PC-9 (cell line): ENCODE results near the gene SHC3. TPM values are rescaled to one million over a fixed set of nuclear protein-coding genes. Genes with fewer than 3 reads are reported as not detected.
A peak's percentile ranks its signal among the peaks of the same experiment; 100 is the strongest.

ENCODE experiments used
- BruUV-seq: library from RNA; stranded (reverse); fragments of 400-500 nt; replicated peaks from 2 replicates; lab custom pipeline; 2021; lab: Mats Ljungman, UMichigan
- CTCF ChIA-PET: fragments of 300-600 bp; sonication (Branson Sonifier 250); formaldehyde crosslinking; loops from one replicate; lab custom pipeline; 2022; ENCODE audit warnings: antibody characterized with exemption; lab: Charles Lee
- POLR2A ChIA-PET: fragments of 300-600 bp; sonication (Branson Sonifier 250); formaldehyde crosslinking; loops from one replicate; lab custom pipeline; 2022; ENCODE audit warnings: antibody characterized with exemption; ENCODE audit not compliant: unreplicated experiment; lab: Charles Lee
- DNase-seq, 2 experiments: peaks; one replicate each; pipeline versions ENCODE4 v3.0.0 to v3.0.0-alpha.2; 2015 to 2022; ENCODE audit warnings: mixed read lengths in 1 of 2
- H2AFZ ChIP-seq: fragments of 200-600 bp; sonication (generic); 2 replicates; pipeline ENCODE4 v1.8.1; 2017; ENCODE audit warnings: antibody characterized with exemption
- H3F3A ChIP-seq: fragments of 200-600 bp; sonication (generic); 2 replicates; pipeline ENCODE4 v1.8.1; 2017; ENCODE audit warnings: antibody characterized with exemption, mild to moderate bottlenecking, low read depth; ENCODE audit not compliant: insufficient read depth
- H3K27ac ChIP-seq: fragments of 200-600 bp; sonication (generic); 2 replicates; pipeline ENCODE4 v1.6.1; 2016; ENCODE audit warnings: mixed run types
- H3K27me3 ChIP-seq: fragments of 200-600 bp; sonication (generic); 2 replicates; pipeline ENCODE4 v1.6.1; 2016; ENCODE audit warnings: low read depth, mixed run types; ENCODE audit not compliant: insufficient read depth
- H3K36me3 ChIP-seq: fragments of 200-600 bp; sonication (generic); 2 replicates; pipeline ENCODE4 v1.6.1; 2016; ENCODE audit warnings: low read depth, mixed run types
- H3K4me1 ChIP-seq: fragments of 200-600 bp; sonication (generic); replicated peaks from 2 replicates; pipeline ENCODE4 v1.6.1; 2016; ENCODE audit warnings: mixed run types; ENCODE audit not compliant: insufficient read depth
- H3K4me2 ChIP-seq: fragments of 200-600 bp; sonication (generic); 2 replicates; pipeline ENCODE4 v1.6.1; 2017; ENCODE audit warnings: mixed run types
- H3K4me3 ChIP-seq: fragments of 200-600 bp; sonication (generic); 2 replicates; pipeline ENCODE4 v1.6.1; 2016; ENCODE audit warnings: mixed run types
- H3K79me2 ChIP-seq: fragments of 200-600 bp; sonication (generic); 2 replicates; pipeline ENCODE4 v1.6.1; 2017; ENCODE audit warnings: low read depth, mixed run types
- H3K9me2 ChIP-seq: fragments of 200-600 bp; sonication (generic); 2 replicates; pipeline ENCODE4 v1.8.1; 2017; ENCODE audit warnings: mild to moderate bottlenecking; ENCODE audit not compliant: insufficient read depth
- H3K9me3 ChIP-seq: fragments of 200-600 bp; sonication (generic); 2 replicates; pipeline ENCODE4 v1.8.1; 2016; ENCODE audit warnings: low read depth; ENCODE audit not compliant: insufficient read depth
- H4K20me1 ChIP-seq: fragments of 200-600 bp; sonication (generic); 2 replicates; pipeline ENCODE4 v1.8.1; 2017; ENCODE audit not compliant: insufficient read depth
- EZH2 ChIP-seq: fragments of 200-600 bp; sonication (generic); IDR thresholded peaks from 2 replicates; pipeline ENCODE4 v1.8.0; 2017; ENCODE audit warnings: antibody characterized with exemption, low read depth
- intact Hi-C: fragments of 100-400 bp; cut with micrococcal nuclease; formaldehyde crosslinking; loops from one replicate; pipeline ENCODE4 v1.10.0; 2022; ENCODE audit not compliant: unreplicated experiment
- total RNA-seq: library from RNA; stranded (reverse); gene quantifications from 2 replicates; pipeline ENCODE4 v1.2.3, GENCODE V29; 2021
- TF ChIP-seq, protein P1 (sequence below): fragments of 200-600 bp; sonication (generic); conservative IDR thresholded peaks from 2 replicates; pipeline ENCODE4 v1.6.1; 2017; ENCODE audit warnings: mixed run types, antibody characterized with exemption, mild to moderate bottlenecking, moderate library complexity

SHC3 gene
- total RNA-seq, 1 experiment from 2014 or later: 15.9 TPM

DNA sequence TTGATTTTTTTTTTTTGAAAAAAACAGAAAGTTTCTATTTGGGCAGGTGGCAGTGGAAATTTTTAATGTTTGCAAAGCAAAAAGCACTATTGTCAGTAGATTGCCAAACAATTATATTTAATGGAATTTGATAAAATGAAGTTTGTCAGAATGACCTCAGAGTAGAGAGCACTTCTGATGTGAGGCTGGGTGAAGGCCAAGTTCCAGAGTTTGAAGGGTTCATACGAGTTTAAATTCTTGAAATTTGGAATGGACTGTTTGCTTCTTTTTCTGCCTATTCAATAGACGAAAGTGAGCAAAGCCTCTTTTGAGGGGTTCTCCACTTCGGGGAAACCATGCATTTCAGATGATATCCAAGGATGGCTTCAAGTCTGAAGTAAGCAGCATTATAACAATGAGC is 7.4 kb downstream of the SHC3 start:
- TF ChIP-seq, protein P1, sequence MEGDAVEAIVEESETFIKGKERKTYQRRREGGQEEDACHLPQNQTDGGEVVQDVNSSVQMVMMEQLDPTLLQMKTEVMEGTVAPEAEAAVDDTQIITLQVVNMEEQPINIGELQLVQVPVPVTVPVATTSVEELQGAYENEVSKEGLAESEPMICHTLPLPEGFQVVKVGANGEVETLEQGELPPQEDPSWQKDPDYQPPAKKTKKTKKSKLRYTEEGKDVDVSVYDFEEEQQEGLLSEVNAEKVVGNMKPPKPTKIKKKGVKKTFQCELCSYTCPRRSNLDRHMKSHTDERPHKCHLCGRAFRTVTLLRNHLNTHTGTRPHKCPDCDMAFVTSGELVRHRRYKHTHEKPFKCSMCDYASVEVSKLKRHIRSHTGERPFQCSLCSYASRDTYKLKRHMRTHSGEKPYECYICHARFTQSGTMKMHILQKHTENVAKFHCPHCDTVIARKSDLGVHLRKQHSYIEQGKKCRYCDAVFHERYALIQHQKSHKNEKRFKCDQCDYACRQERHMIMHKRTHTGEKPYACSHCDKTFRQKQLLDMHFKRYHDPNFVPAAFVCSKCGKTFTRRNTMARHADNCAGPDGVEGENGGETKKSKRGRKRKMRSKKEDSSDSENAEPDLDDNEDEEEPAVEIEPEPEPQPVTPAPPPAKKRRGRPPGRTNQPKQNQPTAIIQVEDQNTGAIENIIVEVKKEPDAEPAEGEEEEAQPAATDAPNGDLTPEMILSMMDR: no peak
- no peak for TF ChIP-seq EZH2
- no peak overlapping the region for H3K4me2 ChIP-seq
- no peaks in the 10 kb centered on the region for H4K20me1 ChIP-seq
- intact Hi-C loops: no loop called here
- peaks cover 8% of the 10 kb centered on the region for H3K4me1 ChIP-seq
- H2AFZ ChIP-seq: no peak overlapping the region
- H3K4me3 ChIP-seq: no peak overlapping the region
- BruUV-seq: no TSS peak
- no peaks in the 10 kb centered on the region for H3K36me3 ChIP-seq
- no peaks in the 10 kb centered on the region for H3F3A ChIP-seq
- no peak overlapping the region for H3K27ac ChIP-seq
- no peaks in the 10 kb centered on the region for H3K9me3 ChIP-seq
- H3K27me3 ChIP-seq: no peaks in the 10 kb centered on the region
- H3K79me2 ChIP-seq: 0 out of 2 replicates have a peak, but pooled peaks cover 10% of the 10 kb centered on the region
- no peaks in the 10 kb centered on the region for H3K9me2 ChIP-seq
- CTCF ChIA-PET: no interaction called here
- no peak for DNase-seq
- POLR2A ChIA-PET: interaction anchor here (0.6 to 0.8 kb wide), 2 partner anchors 18 to 179 kb away, joined by 3 to 12 read pairs; no protein-coding TSS in a partner anchor

GRCh38 chr9:89168901-89169813 is 9.5 kb downstream of the SHC3 start:
- no peaks in the 10 kb centered on the region for H3K9me3 ChIP-seq

GRCh38 chr9:89167788-89168187 is 10.8 kb downstream of the SHC3 start:
- DNase-seq: no peak
- H3F3A ChIP-seq: no peaks in the 10 kb centered on the region

More at GRCh38 chr9:89168901-89169813, 9.5 kb downstream of the SHC3 start:
- no peaks in the 10 kb centered on the region for H3K79me2 ChIP-seq
- no peak overlapping the region for H3K4me2 ChIP-seq
- peak in 1 of 2 experiments; percentile 41 for DNase-seq
- no peaks in the 10 kb centered on the region for H3F3A ChIP-seq
- H3K36me3 ChIP-seq: no peaks in the 10 kb centered on the region
- H3K4me3 ChIP-seq: no peak overlapping the region
- TF ChIP-seq, protein P1: no peak
- TF ChIP-seq EZH2: no peak
- H3K27ac ChIP-seq: no peak overlapping the region
- intact Hi-C loops: no loop called here
- BruUV-seq: no TSS peak
- ChIA-PET POLR2A (no interaction called here), CTCF (no interaction called here)
- no peaks in the 10 kb centered on the region for H3K27me3 ChIP-seq
- H3K9me2 ChIP-seq: no peaks in the 10 kb centered on the region
- H4K20me1 ChIP-seq: no peaks in the 10 kb centered on the region
- H3K4me1 ChIP-seq: peaks cover 3% of the 10 kb centered on the region; the same call in 1 of the 2 replicates
- no peak overlapping the region for H2AFZ ChIP-seq

More at GRCh38 chr9:89167788-89168187, 10.8 kb downstream of the SHC3 start:
- no TSS peak for BruUV-seq
- no peaks in the 10 kb centered on the region for H3K9me2 ChIP-seq
- no peaks in the 10 kb centered on the region for H3K79me2 ChIP-seq
- no peak overlapping the region for H3K4me3 ChIP-seq
- H3K4me2 ChIP-seq: no peak overlapping the region
- ChIA-PET CTCF (no interaction called here), POLR2A (no interaction called here)
- H2AFZ ChIP-seq: no peak overlapping the region
- TF ChIP-seq, protein P1: no peak
- TF ChIP-seq EZH2: no peak
- no peaks in the 10 kb centered on the region for H4K20me1 ChIP-seq
- intact Hi-C loops: no loop called here
- no peak overlapping the region for H3K27ac ChIP-seq
- no peaks in the 10 kb centered on the region for H3K36me3 ChIP-seq
- H3K9me3 ChIP-seq: no peaks in the 10 kb centered on the region
- H3K4me1 ChIP-seq: peaks cover 3% of the 10 kb centered on the region; the same call in 1 of the 2 replicates
- H3K27me3 ChIP-seq: no peaks in the 10 kb centered on the region
